ENCODE results near the gene RIT2.

DNA sequence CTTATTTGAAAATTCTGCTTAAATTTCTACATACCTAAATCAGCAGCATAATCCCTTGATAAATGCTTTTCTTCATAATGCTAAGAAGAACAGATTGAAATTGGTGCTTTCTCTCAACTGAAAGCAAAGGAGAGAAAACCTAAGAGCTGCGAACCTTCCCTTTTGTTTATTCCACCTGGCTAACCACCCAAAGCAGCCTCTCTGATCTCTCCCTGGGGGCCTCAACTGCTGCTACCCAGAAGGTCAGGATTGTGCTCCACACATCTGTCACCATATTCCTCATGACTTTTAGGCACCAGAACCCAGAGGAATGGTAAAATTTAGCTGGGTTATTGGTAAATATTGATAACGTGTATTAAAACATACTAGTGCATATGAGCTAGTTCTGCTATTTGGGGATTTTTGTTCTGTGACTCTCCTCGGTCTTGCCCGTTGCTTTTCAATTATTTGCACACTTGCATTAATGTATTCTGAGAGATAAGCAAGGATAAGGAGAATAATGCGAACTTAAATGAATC lies 334.1 kb downstream of the RIT2 start:
- TF ChIP-seq, protein P1, sequence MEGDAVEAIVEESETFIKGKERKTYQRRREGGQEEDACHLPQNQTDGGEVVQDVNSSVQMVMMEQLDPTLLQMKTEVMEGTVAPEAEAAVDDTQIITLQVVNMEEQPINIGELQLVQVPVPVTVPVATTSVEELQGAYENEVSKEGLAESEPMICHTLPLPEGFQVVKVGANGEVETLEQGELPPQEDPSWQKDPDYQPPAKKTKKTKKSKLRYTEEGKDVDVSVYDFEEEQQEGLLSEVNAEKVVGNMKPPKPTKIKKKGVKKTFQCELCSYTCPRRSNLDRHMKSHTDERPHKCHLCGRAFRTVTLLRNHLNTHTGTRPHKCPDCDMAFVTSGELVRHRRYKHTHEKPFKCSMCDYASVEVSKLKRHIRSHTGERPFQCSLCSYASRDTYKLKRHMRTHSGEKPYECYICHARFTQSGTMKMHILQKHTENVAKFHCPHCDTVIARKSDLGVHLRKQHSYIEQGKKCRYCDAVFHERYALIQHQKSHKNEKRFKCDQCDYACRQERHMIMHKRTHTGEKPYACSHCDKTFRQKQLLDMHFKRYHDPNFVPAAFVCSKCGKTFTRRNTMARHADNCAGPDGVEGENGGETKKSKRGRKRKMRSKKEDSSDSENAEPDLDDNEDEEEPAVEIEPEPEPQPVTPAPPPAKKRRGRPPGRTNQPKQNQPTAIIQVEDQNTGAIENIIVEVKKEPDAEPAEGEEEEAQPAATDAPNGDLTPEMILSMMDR (IDR thresholded peaks at IDR 0.05), result no peak
- TF ChIP-seq POLR2A (IDR thresholded peaks at IDR 0.05) (no peak), EP300 (IDR thresholded peaks at IDR 0.05) (no peak), POLR2AphosphoS5 (IDR thresholded peaks at IDR 0.05) (no peak)
